ENCODE results near the gene SPAAR. TPM values are rescaled to one million over a fixed set of nuclear protein-coding genes. Genes with fewer than 3 reads are reported as not detected.
A peak's percentile ranks its signal among the peaks of the same experiment; 100 is the strongest.
"Not testable (repeated sequence)": the region's sequence is repeated elsewhere in the genome, so short reads cannot be mapped to it uniquely, and the experiment has no call there.

The SPAAR gene
- 8.3 TPM for total RNA-seq
- long read RNA-seq, transcript SPAAR-203 (1 exons, 1,538 nt), result major isoform, 5 of 6 reads
- long read RNA-seq, partial matches to known transcripts, result 0 of 6 reads
- long read RNA-seq, other reads (novel, unspliced or antisense), result 0 of 6 reads

GRCh38 chr9:35909274-35909673, at the start of gene SPAAR:
SPAAR (plus strand) TSS chr9:35909490; CDS start chr9:35910464, 974 bp downstream.
- intact Hi-C loops (cut with DNase I), result loop anchor here (5.0 kb wide), 1 partner anchor 33 kb away; no protein-coding TSS in a partner anchor
- DNase-seq (peak; percentile 47), ATAC-seq (ENCODE audit: poor library complexity) (no peak)

GRCh38 chr9:35859990-35860339, 49.3 kb upstream of the SPAAR start:
- DNase-seq, result no peak
- no peak for ATAC-seq (ENCODE audit: poor library complexity)
- intact Hi-C loops (cut with DNase I), result no loop called here

GRCh38 chr9:35861161-35861897, 48.0 kb upstream of the SPAAR start:
- intact Hi-C loops (cut with DNase I), result no loop called here

GRCh38 chr9:35862328-35862727, 47.0 kb upstream of the SPAAR start:
- ATAC-seq (ENCODE audit: poor library complexity) (no peak), DNase-seq (no peak)
- intact Hi-C loops (cut with DNase I), result no loop called here

More at GRCh38 chr9:35861161-35861897, 48.0 kb upstream of the SPAAR start:
- DNase-seq, result no peak
- ATAC-seq (ENCODE audit: poor library complexity), result no peak

- ATAC-seq (ENCODE audit: poor library complexity) (peak; percentile 32), DNase-seq (no peak)
- intact Hi-C loops (cut with DNase I), result no loop called here
These were observed 45.7 kb upstream of the SPAAR start for GRCh38 chr9:35863583-35863982.

- DNase-seq, result no peak
- intact Hi-C loops (cut with DNase I), result no loop called here
- ATAC-seq (ENCODE audit: poor library complexity), result no peak
These were observed 44.5 kb upstream of the SPAAR start for GRCh38 chr9:35864695-35865255.

GRCh38 chr9:35867538-35867937, 41.8 kb upstream of the SPAAR start:
- ATAC-seq (ENCODE audit: poor library complexity), result no peak
- no peak for DNase-seq
- intact Hi-C loops (cut with DNase I), result no loop called here

- intact Hi-C loops (cut with DNase I), result no loop called here
- ATAC-seq (ENCODE audit: poor library complexity) (no peak), DNase-seq (no peak)
These were observed 40.4 kb upstream of the SPAAR start for GRCh38 chr9:35868933-35869332.

- DNase-seq, result no peak
- ATAC-seq (ENCODE audit: poor library complexity), result no peak
- intact Hi-C loops (cut with DNase I), result no loop called here
These were observed 39.6 kb upstream of the SPAAR start for GRCh38 chr9:35869621-35870216.

- DNase-seq (no peak), ATAC-seq (ENCODE audit: poor library complexity) (no peak)
- intact Hi-C loops (cut with DNase I), result no loop called here
These were observed 38.9 kb upstream of the SPAAR start, which contains the start of gene OR13J1 for GRCh38 chr9:35870351-35870923. OR13J1 (minus strand) TSS chr9:35870401; CDS start chr9:35870401, 0 bp downstream.

- ATAC-seq (ENCODE audit: poor library complexity) (no peak), DNase-seq (no peak)
- intact Hi-C loops (cut with DNase I), result no loop called here
These were observed 37.7 kb upstream of the SPAAR start for GRCh38 chr9:35871545-35871944.

- DNase-seq, result no peak
- ATAC-seq (ENCODE audit: poor library complexity), result no peak
- intact Hi-C loops (cut with DNase I), result no loop called here
These were observed 36.8 kb upstream of the SPAAR start for GRCh38 chr9:35872505-35872904.

- ATAC-seq (ENCODE audit: poor library complexity) (peak; percentile 95), DNase-seq (peak; percentile 91)
- intact Hi-C loops (cut with DNase I), result loop anchor here (2.0 to 10.0 kb wide), 2 partner anchors 92 to 238 kb away; partner anchors contain the start of gene NPR2
These were observed 26.9 kb upstream of the SPAAR start for GRCh38 chr9:35882263-35882848.

- intact Hi-C loops (cut with DNase I), result loop anchor here (2.0 to 10.0 kb wide), 2 partner anchors 92 to 238 kb away; partner anchors contain the start of gene NPR2
- DNase-seq (no peak), ATAC-seq (ENCODE audit: poor library complexity) (no peak)
These were observed 26.3 kb upstream of the SPAAR start for GRCh38 chr9:35882996-35883395.

- ATAC-seq (ENCODE audit: poor library complexity); DNase-seq: not testable (repeated sequence)
- intact Hi-C loops (cut with DNase I), result loop anchor here (10.0 kb wide), 1 partner anchor 240 kb away; no protein-coding TSS in a partner anchor
These were observed 24.4 kb upstream of the SPAAR start for GRCh38 chr9:35884908-35885307.

GRCh38 chr9:35891646-35892045, 17.6 kb upstream of the SPAAR start:
- no peak for DNase-seq
- intact Hi-C loops (cut with DNase I), result no loop called here
- no peak for ATAC-seq (ENCODE audit: poor library complexity)

- no peak for DNase-seq
- no peak for ATAC-seq (ENCODE audit: poor library complexity)
- intact Hi-C loops (cut with DNase I), result no loop called here
These were observed 17.2 kb upstream of the SPAAR start for GRCh38 chr9:35892051-35892450.

- DNase-seq (no peak), ATAC-seq (ENCODE audit: poor library complexity) (no peak)
- intact Hi-C loops (cut with DNase I), result no loop called here
These were observed 12.7 kb upstream of the SPAAR start for GRCh38 chr9:35896570-35896969.
